HepG2 (cell line): Measurements from ENCODE around the gene MST1R. TPM values are rescaled to one million over a fixed set of nuclear protein-coding genes. Genes with fewer than 3 reads are reported as not detected.
A peak's percentile ranks its signal among the peaks of the same experiment; 100 is the strongest.

Source experiments
- ATAC-seq: fragments of 200-7000 bp; cut with Tn5 transposase; 3 replicates; pipeline ENCODE4 v1.9.1; 2020; ENCODE audit warnings: mild to moderate bottlenecking, moderate library complexity
- BruUV-seq: library from RNA; stranded (reverse); fragments of 400-500 nt; replicated peaks from 2 replicates; lab custom pipeline; 2021; lab: Mats Ljungman, UMichigan
- CTCF ChIA-PET: fragments of 300-600 bp; formaldehyde crosslinking; extraction: SDS; loops from one replicate; lab custom pipeline; 2021; ENCODE audit warnings: low total read pairs, inconsistent platforms, low intra/inter-chr PET ratio; lab: Yijun Ruan, JAX
- POLR2A ChIA-PET: fragments of 350-600 bp; sonication (Branson Sonifier 250); formaldehyde crosslinking; loops from one replicate; lab custom pipeline; 2020; ENCODE audit warnings: antibody characterized with exemption, inconsistent platforms; lab: Yijun Ruan, JAX
- DNase-seq: peaks from one replicate; pipeline ENCODE4 v3.0.0-alpha.2; 2015; ENCODE audit warnings: low spot score
- FAIRE-seq: peaks from 3 replicates; lab custom pipeline; 2011; peaks lifted over from hg19 to GRCh38; lab: Jason Lieb, UNC
- H2AFZ ChIP-seq: one replicate; pipeline ENCODE4 v1.6.1; 2011; ENCODE audit warnings: low read length, inconsistent platforms
- H3K27ac ChIP-seq: fragments of 300-600 bp; 3 replicates; pipeline ENCODE4 v1.8.0; 2011; ENCODE audit warnings: mixed run types, mild to moderate bottlenecking, mixed read lengths, low read length, inconsistent platforms; ENCODE audit not compliant: insufficient read depth; ENCODE audit errors: extremely low read length
- H3K27me3 ChIP-seq, 2 experiments: fragments of 200-600 bp in 1 of 2; 2 replicates in 1 of 2; 3 replicates in 1 of 2; pipeline versions ENCODE4 v1.6.0 to v1.8.0; 2011; ENCODE audit warnings: low read length in 2 of 2, mild to moderate bottlenecking in 2 of 2, moderate library complexity in 2 of 2, inconsistent platforms in 1 of 2; ENCODE audit not compliant: insufficient read depth in 2 of 2, control insufficient read depth in 1 of 2
- H3K36me3 ChIP-seq, 2 experiments: fragments of 200-600 bp in 1 of 2; replicated peaks in 1 of 2; 2 replicates in 1 of 2; 3 replicates in 1 of 2; pipeline versions ENCODE4 v1.5.1 to v1.8.0; 2011; ENCODE audit warnings: low read length in 2 of 2, inconsistent platforms in 1 of 2; ENCODE audit not compliant: insufficient read depth in 2 of 2, control insufficient read depth in 1 of 2
- H3K4me1 ChIP-seq: 2 replicates; pipeline ENCODE4 v1.5.1; 2012; ENCODE audit warnings: low read length, inconsistent platforms; ENCODE audit not compliant: insufficient read depth
- H3K4me2 ChIP-seq: 2 replicates; pipeline ENCODE4 v1.6.0; 2011; ENCODE audit warnings: low read depth, low read length, inconsistent platforms
- H3K4me3 ChIP-seq, 3 experiments: fragments of 200-600 bp in 1 of 3; sonication (generic), shearing (Covaris generic) in 1 of 3; replicated peaks in 1 of 3; 2 replicates each; pipeline ENCODE4 v1.5.1; 2011 to 2016; ENCODE audit warnings: low read length in 3 of 3, inconsistent platforms in 2 of 3, low read depth in 2 of 3, mild to moderate bottlenecking in 2 of 3, control low read depth in 1 of 3, mixed read lengths in 1 of 3; ENCODE audit not compliant: insufficient read depth in 1 of 3
- H3K79me2 ChIP-seq: one replicate; pipeline ENCODE4 v1.6.1; 2011; ENCODE audit warnings: low read length, inconsistent platforms; ENCODE audit not compliant: insufficient read depth
- H3K9ac ChIP-seq: 2 replicates; pipeline ENCODE4 v1.6.0; 2011; ENCODE audit warnings: mild to moderate bottlenecking, low read depth, low read length, inconsistent platforms; ENCODE audit not compliant: insufficient read depth
- H3K9me3 ChIP-seq: 2 replicates; pipeline ENCODE4 v1.5.1; 2012; ENCODE audit warnings: mild to moderate bottlenecking, low read length
- H4K20me1 ChIP-seq: 2 replicates; pipeline ENCODE4 v1.6.0; 2011; ENCODE audit warnings: inconsistent platforms, mild to moderate bottlenecking, low read length, moderate library complexity; ENCODE audit not compliant: insufficient read depth
- MXD4 ChIP-seq: IDR thresholded peaks from 2 replicates; pipeline ENCODE4 v1.6.1; 2016; ENCODE audit warnings: mild to moderate bottlenecking, missing biosample characterization, missing genetic modification reagents
- NFE2L2 ChIP-seq: fragments of 150-350 bp; IDR thresholded peaks from 2 replicates; pipeline ENCODE4 v1.6.1; 2014; ENCODE audit warnings: low read length
- RFX1 ChIP-seq: fragments of 450-650 bp; IDR thresholded peaks from 2 replicates; pipeline ENCODE4 v1.6.1; 2017
- RFX3 ChIP-seq: IDR thresholded peaks from 2 replicates; pipeline ENCODE4 v1.6.1; 2016; ENCODE audit warnings: missing biosample characterization, missing genetic modification reagents
- TAF1 ChIP-seq: sonication (generic); formaldehyde crosslinking; IDR thresholded peaks from 2 replicates; pipeline ENCODE4 v1.4.0; 2020; ENCODE audit warnings: missing genetic modification reagents
- ZNF12 ChIP-seq: sonication (generic); formaldehyde crosslinking; IDR thresholded peaks from 2 replicates; pipeline ENCODE4 v1.5.0; 2020; ENCODE audit warnings: missing genetic modification reagents
- ZNF264 ChIP-seq: sonication (generic); formaldehyde crosslinking; IDR thresholded peaks from 2 replicates; pipeline ENCODE4 v1.4.0; 2020; ENCODE audit warnings: missing genetic modification reagents
- ZNF34 ChIP-seq: sonication (generic); formaldehyde crosslinking; IDR thresholded peaks from 2 replicates; pipeline ENCODE4 v1.4.0; 2020; ENCODE audit warnings: mild to moderate bottlenecking, missing genetic modification reagents, borderline replicate concordance
- ZNF737 ChIP-seq: sonication (generic); formaldehyde crosslinking; IDR thresholded peaks from 2 replicates; pipeline ENCODE4 v1.5.0; 2020; ENCODE audit warnings: missing genetic modification reagents, mild to moderate bottlenecking, borderline replicate concordance
- WGBS: methylation state at CpG from one replicate; pipeline ENCODE4 v1.1.6; 2017; ENCODE audit warnings: low lambda C conversion rate; 5-methylcytosine and 5-hydroxymethylcytosine counted together
- in situ Hi-C: cut with HindIII; loops from 2 replicates; pipeline ENCODE4 v1.10.0; 2017; ENCODE audit warnings: low pct_unique_long_range_greater_than_20kb; ENCODE audit not compliant: extremely low pct_ligation_motif_present
- intact Hi-C: fragments of 100-400 bp; cut with micrococcal nuclease; formaldehyde crosslinking; loops from one replicate; pipeline ENCODE4 v1.10.0; 2022; ENCODE audit not compliant: unreplicated experiment
- polyA plus RNA-seq, 8 experiments: library from polyadenylated mRNA; depleted of rRNA in 3 of 8; stranded (reverse) in 7 of 8; unstranded in 1 of 8; fragments of >200 nt; fragmentation: Illumina TruSeq in 4 of 8; extraction: Trizol in 4 of 8; gene quantifications; 2 replicates each; pipeline versions ENCODE4 v1.2.1 to v1.2.3, GENCODE V29; 2011 to 2016; ENCODE audit warnings: low read depth in 4 of 8, missing spikeins in 1 of 8, mixed read lengths in 1 of 8; ENCODE audit not compliant: insufficient read depth in 1 of 8
- total RNA-seq, 5 experiments: library from RNA; depleted of rRNA; stranded (reverse); fragments of >200 nt; fragmentation: Illumina TruSeq; extraction: Trizol; gene quantifications; 2 replicates each; pipeline ENCODE4 v1.2.3, GENCODE V29; 2016; ENCODE audit warnings: low read depth in 1 of 5
- TF ChIP-seq, protein P1 (sequence below): sonication (generic); formaldehyde crosslinking; IDR thresholded peaks from 2 replicates; pipeline ENCODE4 v1.5.0; 2020; ENCODE audit warnings: missing genetic modification reagents
- TF ChIP-seq, protein P2 (sequence below): sonication (generic); formaldehyde crosslinking; IDR thresholded peaks from 2 replicates; pipeline ENCODE4 v1.9.0; 2022; ENCODE audit warnings: missing genetic modification reagents, mild to moderate bottlenecking, borderline replicate concordance

Gene MST1R
- total and polyA plus RNA-seq, 2 of the 13 experiments (the other 11 are each of a cell fraction or from before 2014, with no cell fraction given) = 0.11 to 0.77 TPM

DNA sequence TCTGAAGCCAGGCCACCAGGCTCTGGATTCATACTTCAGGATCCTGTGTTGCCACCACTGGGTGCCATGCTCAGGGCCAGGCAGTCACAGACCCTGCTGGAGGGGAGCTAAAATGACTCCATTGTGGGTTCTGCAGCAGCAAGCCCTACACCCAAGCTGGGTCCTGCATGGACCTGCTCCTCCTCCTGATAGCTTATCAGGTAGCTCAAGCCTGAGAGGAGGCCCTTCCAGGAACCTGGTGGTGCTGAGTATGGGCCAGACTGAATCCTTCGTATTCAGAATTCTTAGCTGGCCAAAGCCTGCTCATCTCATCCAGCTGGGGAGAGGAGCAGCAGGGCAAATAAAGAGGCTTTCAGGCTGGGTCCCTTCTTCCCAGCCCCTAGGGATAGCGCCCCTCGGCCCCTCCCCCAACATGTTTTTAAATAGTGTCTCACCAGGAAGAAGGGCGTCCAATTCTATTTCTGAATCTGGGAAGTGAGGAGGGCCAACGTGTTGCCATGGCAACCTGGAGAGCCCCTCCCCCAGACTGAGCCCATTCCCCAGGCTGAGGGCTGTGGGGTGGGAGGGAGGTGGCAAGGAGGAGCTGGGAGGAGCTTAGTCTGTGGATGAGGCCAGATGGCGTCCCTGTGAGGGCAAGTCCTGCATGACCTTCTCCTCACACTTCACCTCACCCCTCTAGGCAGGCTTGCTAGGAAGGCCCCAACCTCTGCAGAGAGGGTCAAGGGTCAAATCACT, 22.9 kb downstream of the MST1R start:
- intact Hi-C loops = no loop called here
- no peak for DNase-seq
- Histone ChIP-seq H3K4me3 (no peak overlapping the region; a peak in 1 of 6 replicates), H3K9ac (no peak overlapping the region)
- no peak for FAIRE-seq
- TF ChIP-seq TAF1 = no peak
- TF ChIP-seq NFE2L2 = no peak
- no peak for TF ChIP-seq MXD4 (CRISPR knock-in tag)
- peak; percentile 24; the same call in 1 of the 2 replicates for TF ChIP-seq RFX1
- TF ChIP-seq ZNF12 (CRISPR knock-in tag) = no peak
- TF ChIP-seq, protein P1, sequence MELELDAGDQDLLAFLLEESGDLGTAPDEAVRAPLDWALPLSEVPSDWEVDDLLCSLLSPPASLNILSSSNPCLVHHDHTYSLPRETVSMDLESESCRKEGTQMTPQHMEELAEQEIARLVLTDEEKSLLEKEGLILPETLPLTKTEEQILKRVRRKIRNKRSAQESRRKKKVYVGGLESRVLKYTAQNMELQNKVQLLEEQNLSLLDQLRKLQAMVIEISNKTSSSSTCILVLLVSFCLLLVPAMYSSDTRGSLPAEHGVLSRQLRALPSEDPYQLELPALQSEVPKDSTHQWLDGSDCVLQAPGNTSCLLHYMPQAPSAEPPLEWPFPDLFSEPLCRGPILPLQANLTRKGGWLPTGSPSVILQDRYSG (CRISPR knock-in tag) = no peak
- TF ChIP-seq ZNF737 (CRISPR knock-in tag) = no peak
- TF ChIP-seq, protein P2, sequence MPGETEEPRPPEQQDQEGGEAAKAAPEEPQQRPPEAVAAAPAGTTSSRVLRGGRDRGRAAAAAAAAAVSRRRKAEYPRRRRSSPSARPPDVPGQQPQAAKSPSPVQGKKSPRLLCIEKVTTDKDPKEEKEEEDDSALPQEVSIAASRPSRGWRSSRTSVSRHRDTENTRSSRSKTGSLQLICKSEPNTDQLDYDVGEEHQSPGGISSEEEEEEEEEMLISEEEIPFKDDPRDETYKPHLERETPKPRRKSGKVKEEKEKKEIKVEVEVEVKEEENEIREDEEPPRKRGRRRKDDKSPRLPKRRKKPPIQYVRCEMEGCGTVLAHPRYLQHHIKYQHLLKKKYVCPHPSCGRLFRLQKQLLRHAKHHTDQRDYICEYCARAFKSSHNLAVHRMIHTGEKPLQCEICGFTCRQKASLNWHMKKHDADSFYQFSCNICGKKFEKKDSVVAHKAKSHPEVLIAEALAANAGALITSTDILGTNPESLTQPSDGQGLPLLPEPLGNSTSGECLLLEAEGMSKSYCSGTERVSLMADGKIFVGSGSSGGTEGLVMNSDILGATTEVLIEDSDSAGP (CRISPR knock-in tag) = no peak
- TF ChIP-seq ZNF264 (CRISPR knock-in tag) = no peak
- no peak for TF ChIP-seq ZNF34 (CRISPR knock-in tag)
- TF ChIP-seq RFX3 (CRISPR knock-in tag) = peak; percentile 44; the same call in 1 of the 2 replicates
- TF ChIP-seq, all 625 proteins: peak for 2
- Histone ChIP-seq H3K4me2 (no peak overlapping the region), H3K36me3 (no peaks in the 10 kb centered on the region), H2AFZ (no peak overlapping the region), H3K79me2 (no peaks in the 10 kb centered on the region), H3K4me1 (peaks cover 42% of the 10 kb centered on the region), H3K27me3 (peaks cover 0 to 15% of the 10 kb centered on the region in 2 experiments; a peak in 1 of 5 replicates), H3K27ac (no peak overlapping the region), H3K9me3 (no peaks in the 10 kb centered on the region), H4K20me1 (no peaks in the 10 kb centered on the region)
- in situ Hi-C loops = no loop called here
- no TSS peak for BruUV-seq
- POLR2A ChIA-PET = interaction anchor here (1.2 kb wide), 1 partner anchor 36 kb away, joined by 3 read pairs; no protein-coding TSS in a partner anchor
- peak; percentile 15; the same call in 2 of the 3 replicates for ATAC-seq
- CTCF ChIA-PET = no interaction called here
- 24% methylated on average over 3 of the region's 6 CpGs for WGBS
